OCI-LY7 (cell line): ENCODE results near the gene ULK4. TPM values are rescaled to one million over a fixed set of nuclear protein-coding genes. Genes with fewer than 3 reads are reported as not detected.
"Not testable (repeated sequence)": the region's sequence is repeated elsewhere in the genome, so short reads cannot be mapped to it uniquely, and the experiment has no call there.

Experiments
- BruUV-seq: library from RNA; stranded (reverse); fragments of 400-500 nt; replicated peaks from 2 replicates; lab custom pipeline; 2021; lab: Mats Ljungman, UMichigan
- CTCF ChIA-PET: fragments of 300-600 bp; sonication (Branson Sonifier 250); formaldehyde crosslinking; loops from one replicate; lab custom pipeline; 2022; ENCODE audit warnings: antibody characterized with exemption; ENCODE audit not compliant: unreplicated experiment; lab: Charles Lee
- POLR2A ChIA-PET: fragments of 300-600 bp; sonication (Branson Sonifier 250); formaldehyde crosslinking; loops from one replicate; lab custom pipeline; 2022; ENCODE audit warnings: antibody characterized with exemption; lab: Charles Lee
- DNase-seq: peaks from one replicate; pipeline ENCODE4 v3.0.0-alpha.2; 2015; ENCODE audit warnings: low spot score
- H2AFZ ChIP-seq: fragments of 200-600 bp; sonication (generic), shearing (Covaris generic); 2 replicates; pipeline ENCODE4 v1.6.1; 2014; ENCODE audit warnings: mild to moderate bottlenecking, antibody characterized with exemption, low read length, moderate library complexity
- H3K27ac ChIP-seq: fragments of 200-600 bp; sonication (generic); 2 replicates; pipeline ENCODE4 v1.5.1; 2014; ENCODE audit warnings: mixed run types, low read depth, mild to moderate bottlenecking, moderate library complexity, low read length, inconsistent platforms; ENCODE audit not compliant: poor library complexity, severe bottlenecking
- H3K36me3 ChIP-seq: fragments of 200-600 bp; sonication (generic); 2 replicates; pipeline ENCODE4 v1.6.1; 2014; ENCODE audit warnings: mild to moderate bottlenecking, antibody characterized with exemption, low read length, moderate library complexity, mixed read lengths; ENCODE audit not compliant: insufficient read depth
- H3K4me1 ChIP-seq: fragments of 200-600 bp; sonication (generic); 2 replicates; pipeline ENCODE4 v1.5.1; 2014; ENCODE audit warnings: mild to moderate bottlenecking, low read length; ENCODE audit not compliant: insufficient read depth, poor library complexity, severe bottlenecking
- H3K4me2 ChIP-seq: fragments of 200-600 bp; sonication (generic); 2 replicates; pipeline ENCODE4 v1.6.1; 2014; ENCODE audit warnings: mild to moderate bottlenecking, low read length
- H3K4me3 ChIP-seq: fragments of 200-600 bp; sonication (generic); 2 replicates; pipeline ENCODE4 v1.5.1; 2014; ENCODE audit warnings: mild to moderate bottlenecking, low read depth, low read length; ENCODE audit not compliant: poor library complexity, severe bottlenecking
- H3K79me2 ChIP-seq: fragments of 200-600 bp; sonication (generic); 2 replicates; pipeline ENCODE4 v1.6.1; 2016; ENCODE audit warnings: low read depth, mild to moderate bottlenecking, low read length, moderate library complexity, mixed read lengths; ENCODE audit not compliant: insufficient read depth
- H3K9me2 ChIP-seq: fragments of 200-600 bp; sonication (generic); 2 replicates; pipeline ENCODE4 v1.6.1; 2016; ENCODE audit warnings: mild to moderate bottlenecking, low read length, mixed read lengths; ENCODE audit not compliant: insufficient read depth
- H3K9me3 ChIP-seq: fragments of 200-600 bp; sonication (generic); 2 replicates; pipeline ENCODE4 v1.6.1; 2014; ENCODE audit warnings: mild to moderate bottlenecking, mixed run types, low read length, mixed read lengths
- H4K20me1 ChIP-seq: fragments of 200-600 bp; sonication (generic); 2 replicates; pipeline ENCODE4 v1.6.1; 2014; ENCODE audit warnings: mild to moderate bottlenecking, antibody characterized with exemption, low read length, moderate library complexity, mixed read lengths; ENCODE audit not compliant: insufficient read depth
- EZH2phosphoT487 ChIP-seq: fragments of 200-600 bp; sonication (generic); IDR thresholded peaks from 2 replicates; pipeline ENCODE4 v1.6.1; 2018; ENCODE audit warnings: low read depth, borderline replicate concordance, mild to moderate bottlenecking, mixed run types, antibody characterized with exemption, low read length, moderate library complexity, mixed read lengths
- intact Hi-C: fragments of 100-400 bp; cut with micrococcal nuclease; formaldehyde crosslinking; loops from one replicate; pipeline ENCODE4 v1.10.0; 2022; ENCODE audit not compliant: unreplicated experiment
- total RNA-seq, 2 experiments: library from RNA; depleted of rRNA in 1 of 2; stranded (reverse); fragments of >200 nt in 1 of 2; shearing (Covaris generic) in 1 of 2; gene quantifications; 2 replicates each; pipeline ENCODE4 v1.2.3, GENCODE V29; 2014 to 2022
- TF ChIP-seq, protein P1 (sequence below): fragments of 200-600 bp; sonication (generic); conservative IDR thresholded peaks from 2 replicates; pipeline ENCODE4 v1.5.1; 2014; ENCODE audit warnings: mild to moderate bottlenecking, antibody characterized with exemption, low read length, moderate library complexity, mixed read lengths

Gene ULK4
- total RNA-seq, 2 experiments from 2014 or later = 18.9 to 21.0 TPM

DNA sequence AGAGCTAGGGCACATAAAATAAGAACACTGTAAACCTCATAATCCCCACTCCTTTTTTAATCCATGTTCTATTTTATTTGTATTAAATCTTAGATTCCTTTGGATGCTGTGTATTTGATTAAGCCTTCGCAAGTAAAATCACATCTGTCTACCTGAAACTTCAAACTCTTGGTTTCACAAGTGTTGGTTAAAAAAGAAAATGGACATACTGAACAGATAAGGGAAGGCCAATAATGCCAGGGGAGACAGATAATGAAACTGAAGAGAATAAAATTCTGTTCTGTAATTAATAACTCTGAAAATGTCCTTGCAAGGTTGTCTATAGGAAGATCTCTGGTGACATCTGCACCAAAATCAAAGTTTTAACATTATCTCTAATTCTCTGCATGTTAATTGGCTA, 114.2 kb downstream of the ULK4 start:
- DNase-seq = no peak
- Histone ChIP-seq H3K9me2 (no peaks in the 10 kb centered on the region), H3K4me1 (no peaks in the 10 kb centered on the region), H3K36me3 (no peaks in the 10 kb centered on the region), H3K27ac (no peak overlapping the region), H3K4me3 (no peak overlapping the region), H3K4me2 (no peak overlapping the region), H3K79me2 (no peaks in the 10 kb centered on the region), H3K9me3 (no peaks in the 10 kb centered on the region), H4K20me1 (no peaks in the 10 kb centered on the region), H2AFZ (no peak overlapping the region)
- TF ChIP-seq, protein P1, sequence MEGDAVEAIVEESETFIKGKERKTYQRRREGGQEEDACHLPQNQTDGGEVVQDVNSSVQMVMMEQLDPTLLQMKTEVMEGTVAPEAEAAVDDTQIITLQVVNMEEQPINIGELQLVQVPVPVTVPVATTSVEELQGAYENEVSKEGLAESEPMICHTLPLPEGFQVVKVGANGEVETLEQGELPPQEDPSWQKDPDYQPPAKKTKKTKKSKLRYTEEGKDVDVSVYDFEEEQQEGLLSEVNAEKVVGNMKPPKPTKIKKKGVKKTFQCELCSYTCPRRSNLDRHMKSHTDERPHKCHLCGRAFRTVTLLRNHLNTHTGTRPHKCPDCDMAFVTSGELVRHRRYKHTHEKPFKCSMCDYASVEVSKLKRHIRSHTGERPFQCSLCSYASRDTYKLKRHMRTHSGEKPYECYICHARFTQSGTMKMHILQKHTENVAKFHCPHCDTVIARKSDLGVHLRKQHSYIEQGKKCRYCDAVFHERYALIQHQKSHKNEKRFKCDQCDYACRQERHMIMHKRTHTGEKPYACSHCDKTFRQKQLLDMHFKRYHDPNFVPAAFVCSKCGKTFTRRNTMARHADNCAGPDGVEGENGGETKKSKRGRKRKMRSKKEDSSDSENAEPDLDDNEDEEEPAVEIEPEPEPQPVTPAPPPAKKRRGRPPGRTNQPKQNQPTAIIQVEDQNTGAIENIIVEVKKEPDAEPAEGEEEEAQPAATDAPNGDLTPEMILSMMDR = no peak
- no peak for TF ChIP-seq EZH2phosphoT487
- BruUV-seq = no TSS peak
- ChIA-PET CTCF (no interaction called here), POLR2A (no interaction called here)
- intact Hi-C loops = no loop called here

DNA sequence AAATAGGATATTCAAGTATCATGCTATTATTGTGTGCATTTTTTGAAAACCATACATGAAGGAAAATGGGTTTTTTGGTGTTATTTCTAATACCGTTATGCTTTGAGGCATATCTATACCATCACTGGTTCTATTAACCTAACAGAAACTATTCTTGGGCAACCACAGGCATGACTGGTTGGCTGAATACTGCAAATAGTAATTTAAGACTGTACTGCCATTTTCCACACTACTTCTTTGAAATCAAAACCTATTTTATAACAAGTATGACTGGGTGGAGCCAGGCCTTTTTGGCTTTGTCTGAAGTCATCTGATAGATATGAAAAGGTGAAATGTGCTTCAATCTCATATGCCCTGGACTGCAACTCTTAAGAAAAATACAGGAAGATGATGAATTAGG, 115.1 kb downstream of the ULK4 start:
- no peak overlapping the region for H3K27ac ChIP-seq
- no peak overlapping the region for H3K4me3 ChIP-seq
- BruUV-seq = no TSS peak
- no peaks in the 10 kb centered on the region for H4K20me1 ChIP-seq
- no peak overlapping the region for H3K4me2 ChIP-seq
- H3K4me1 ChIP-seq = no peaks in the 10 kb centered on the region
- no peak overlapping the region for H2AFZ ChIP-seq
- DNase-seq = no peak
- no peak for TF ChIP-seq EZH2phosphoT487
- TF ChIP-seq, protein P1 = no peak
- H3K36me3 ChIP-seq = no peaks in the 10 kb centered on the region
- H3K79me2 ChIP-seq = no peaks in the 10 kb centered on the region
- CTCF ChIA-PET = no interaction called here
- H3K9me2 ChIP-seq = no peaks in the 10 kb centered on the region
- no peaks in the 10 kb centered on the region for H3K9me3 ChIP-seq
- POLR2A ChIA-PET = no interaction called here
- intact Hi-C loops = no loop called here

DNA sequence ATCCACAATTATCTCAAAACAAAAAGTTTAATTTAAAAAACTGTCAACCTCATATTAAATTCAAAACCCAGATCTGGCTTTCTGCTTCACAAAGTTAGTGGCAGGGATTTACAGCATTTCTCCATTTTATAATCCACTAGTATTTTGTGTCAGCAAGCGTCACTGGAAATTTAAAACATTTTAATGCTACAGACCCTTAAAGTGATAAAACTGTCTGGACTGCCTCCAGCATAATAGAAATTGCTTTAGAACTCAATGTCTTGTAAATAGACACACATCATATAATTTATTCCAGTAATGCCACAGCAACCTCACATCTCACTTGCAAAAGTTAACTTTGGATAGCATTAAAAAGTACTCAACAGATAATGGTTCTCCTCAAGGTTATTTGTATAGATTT, 116.1 kb downstream of the ULK4 start:
- Histone ChIP-seq H3K4me3 (no peak overlapping the region), H3K4me2 (no peak overlapping the region), H3K4me1 (no peaks in the 10 kb centered on the region), H3K79me2 (no peaks in the 10 kb centered on the region), H3K36me3 (no peaks in the 10 kb centered on the region), H3K27ac (no peak overlapping the region), H3K9me3 (no peaks in the 10 kb centered on the region), H2AFZ (no peak overlapping the region), H3K9me2 (no peaks in the 10 kb centered on the region), H4K20me1 (no peaks in the 10 kb centered on the region)
- no peak for TF ChIP-seq EZH2phosphoT487
- TF ChIP-seq, protein P1 = no peak
- ChIA-PET POLR2A (no interaction called here), CTCF (no interaction called here)
- BruUV-seq = no TSS peak
- DNase-seq = no peak
- intact Hi-C loops = no loop called here

DNA sequence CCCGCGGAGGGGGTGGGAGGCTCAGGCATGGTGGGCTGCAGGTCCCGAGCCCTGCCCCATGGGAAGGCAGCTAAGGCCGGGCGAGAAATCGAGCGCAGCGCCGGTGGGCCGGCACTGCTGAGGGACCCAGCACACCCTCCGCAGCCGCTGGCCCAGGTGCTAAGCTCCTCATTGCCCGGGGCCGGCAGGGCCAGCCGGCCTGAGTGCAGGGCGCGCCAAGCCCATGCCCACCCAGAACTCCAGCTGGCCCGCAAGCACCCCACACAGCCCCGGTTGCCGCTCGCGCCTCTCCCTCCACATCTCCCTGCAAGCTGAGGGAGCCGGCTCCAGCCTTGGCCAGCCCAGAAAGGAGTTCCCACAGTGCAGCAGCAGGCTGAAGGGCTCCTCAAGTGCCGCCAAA, 117.6 kb downstream of the ULK4 start:
- H3K79me2 ChIP-seq, CTCF ChIA-PET, POLR2A ChIA-PET, H3K4me2 ChIP-seq, H3K36me3 ChIP-seq, H3K9me3 ChIP-seq, DNase-seq, H3K9me2 ChIP-seq, intact Hi-C loops, H3K4me3 ChIP-seq, H2AFZ ChIP-seq, H4K20me1 ChIP-seq, H3K4me1 ChIP-seq, BruUV-seq, H3K27ac ChIP-seq: not testable (repeated sequence)
